Measurements from ENCODE around the gene SCRN2.

DNA sequence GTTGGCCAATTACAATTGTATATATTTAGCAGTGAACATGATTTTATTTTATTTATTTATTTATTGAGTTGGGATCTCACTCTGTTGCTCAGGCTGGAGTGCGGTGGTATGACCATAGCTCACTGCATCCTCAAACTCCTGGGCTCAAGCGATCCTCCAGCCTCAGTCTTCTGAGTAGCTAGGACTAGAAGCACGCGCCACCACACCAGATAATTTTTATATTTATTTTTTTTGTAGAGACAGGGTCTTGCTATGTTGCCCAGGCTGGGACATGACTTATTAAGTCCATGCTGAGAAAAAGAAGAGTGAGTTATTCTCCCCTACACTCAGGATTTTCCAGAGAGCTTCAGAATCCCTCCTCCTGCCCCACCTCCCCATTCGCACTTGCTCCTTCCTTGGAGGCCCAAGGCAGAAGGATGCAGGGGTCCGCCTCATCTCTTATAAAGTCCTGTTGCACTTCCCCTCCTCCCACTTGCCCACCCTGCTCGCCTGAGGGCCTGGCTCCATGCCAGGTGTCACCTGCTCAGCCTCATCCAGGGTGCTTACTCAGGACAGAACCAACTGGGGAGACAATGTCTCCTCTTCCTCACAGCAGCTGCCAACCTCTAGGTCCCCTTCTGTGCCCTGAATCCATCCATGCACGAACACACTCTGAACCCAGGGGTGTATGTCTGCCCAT lies 38.8 kb upstream of the SCRN2 start:
- no peak for TF ChIP-seq POLR2AphosphoS5 (IDR thresholded peaks at IDR 0.05; ENCODE audit: low read depth, low read length)
- no peak for TF ChIP-seq TAF1 (IDR thresholded peaks at IDR 0.05; ENCODE audit: borderline replicate concordance, low read depth, low read length)
